ENCODE data around the gene CD37. TPM values are rescaled to one million over a fixed set of nuclear protein-coding genes. Genes with fewer than 3 reads are reported as not detected.
A peak's percentile ranks its signal among the peaks of the same experiment; 100 is the strongest.
"Not testable (repeated sequence)": the region's sequence is repeated elsewhere in the genome, so short reads cannot be mapped to it uniquely, and the experiment has no call there.

CD37 gene
- total RNA-seq, 1 experiment from 2014 or later: not detected

- CTCF ChIA-PET: no interaction called here
- Histone ChIP-seq H3K9me3 (no peaks in the 10 kb centered on the region), H3K4me3 (ENCODE audit: low read depth, low read length) (no peak overlapping the region), H3K27me3 (replicated peaks; ENCODE audit: control insufficient read depth, insufficient read depth, low read length) (no peaks in the 10 kb centered on the region), H3K4me1 (0 out of 2 replicates have a peak, but pooled peaks cover 4% of the 10 kb centered on the region), H3K36me3 (ENCODE audit: control insufficient read depth, insufficient read depth, low read length) (no peaks in the 10 kb centered on the region)
- Mint-ChIP-seq H3K36me3 (ENCODE audit: insufficient read depth, unreplicated experiment) (no peaks in the 10 kb centered on the region), H3K9me3 (ENCODE audit: unreplicated experiment) (peaks cover 2% of the 10 kb centered on the region), H3K4me1 (ENCODE audit: low read depth, unreplicated experiment) (no peaks in the 10 kb centered on the region), H3K27me3 (ENCODE audit: insufficient read depth, unreplicated experiment) (peaks cover 2% of the 10 kb centered on the region), H3K4me3 (ENCODE audit: unreplicated experiment) (no peak overlapping the region), H3K27ac (ENCODE audit: unreplicated experiment) (no peak overlapping the region)
- POLR2A ChIA-PET: no interaction called here
- BruUV-seq (replicated peaks): no TSS peak
- intact Hi-C loops (cut with micrococcal nuclease; ENCODE audit: unreplicated experiment): no loop called here
- DNase-seq: no peak
- TF ChIP-seq, protein P1, sequence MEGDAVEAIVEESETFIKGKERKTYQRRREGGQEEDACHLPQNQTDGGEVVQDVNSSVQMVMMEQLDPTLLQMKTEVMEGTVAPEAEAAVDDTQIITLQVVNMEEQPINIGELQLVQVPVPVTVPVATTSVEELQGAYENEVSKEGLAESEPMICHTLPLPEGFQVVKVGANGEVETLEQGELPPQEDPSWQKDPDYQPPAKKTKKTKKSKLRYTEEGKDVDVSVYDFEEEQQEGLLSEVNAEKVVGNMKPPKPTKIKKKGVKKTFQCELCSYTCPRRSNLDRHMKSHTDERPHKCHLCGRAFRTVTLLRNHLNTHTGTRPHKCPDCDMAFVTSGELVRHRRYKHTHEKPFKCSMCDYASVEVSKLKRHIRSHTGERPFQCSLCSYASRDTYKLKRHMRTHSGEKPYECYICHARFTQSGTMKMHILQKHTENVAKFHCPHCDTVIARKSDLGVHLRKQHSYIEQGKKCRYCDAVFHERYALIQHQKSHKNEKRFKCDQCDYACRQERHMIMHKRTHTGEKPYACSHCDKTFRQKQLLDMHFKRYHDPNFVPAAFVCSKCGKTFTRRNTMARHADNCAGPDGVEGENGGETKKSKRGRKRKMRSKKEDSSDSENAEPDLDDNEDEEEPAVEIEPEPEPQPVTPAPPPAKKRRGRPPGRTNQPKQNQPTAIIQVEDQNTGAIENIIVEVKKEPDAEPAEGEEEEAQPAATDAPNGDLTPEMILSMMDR (IDR thresholded peaks at IDR 0.05; ENCODE audit: insufficient read depth in 1 of 2, low read depth in 1 of 2, low read length in 1 of 2, severe bottlenecking in 1 of 2, unreplicated experiment in 1 of 2): no peak
Observed at GRCh38 chr19:49297403-49297802, 37.8 kb upstream of the CD37 start.

- H3K9me3 Mint-ChIP-seq (ENCODE audit: unreplicated experiment): peaks cover 11% of the 10 kb centered on the region
- DNase-seq; POLR2A ChIA-PET; H3K4me1 Mint-ChIP-seq (ENCODE audit: low read depth, unreplicated experiment); BruUV-seq (replicated peaks); H3K36me3 ChIP-seq (ENCODE audit: control insufficient read depth, insufficient read depth, low read length); H3K27me3 ChIP-seq (replicated peaks; ENCODE audit: control insufficient read depth, insufficient read depth, low read length); intact Hi-C loops (cut with micrococcal nuclease; ENCODE audit: unreplicated experiment); H3K4me1 ChIP-seq; H3K36me3 Mint-ChIP-seq (ENCODE audit: insufficient read depth, unreplicated experiment); H3K4me3 Mint-ChIP-seq (ENCODE audit: unreplicated experiment); H3K27ac Mint-ChIP-seq (ENCODE audit: unreplicated experiment); H3K9me3 ChIP-seq; H3K27me3 Mint-ChIP-seq (ENCODE audit: insufficient read depth, unreplicated experiment); H3K4me3 ChIP-seq (ENCODE audit: low read depth, low read length): not testable (repeated sequence)
- CTCF ChIA-PET: interaction anchor here (0.8 kb wide), 1 partner anchor 29 kb away, joined by 3 read pairs; no protein-coding TSS in a partner anchor
Observed at GRCh38 chr19:49298653-49299052, 36.6 kb upstream of the CD37 start.

DNA sequence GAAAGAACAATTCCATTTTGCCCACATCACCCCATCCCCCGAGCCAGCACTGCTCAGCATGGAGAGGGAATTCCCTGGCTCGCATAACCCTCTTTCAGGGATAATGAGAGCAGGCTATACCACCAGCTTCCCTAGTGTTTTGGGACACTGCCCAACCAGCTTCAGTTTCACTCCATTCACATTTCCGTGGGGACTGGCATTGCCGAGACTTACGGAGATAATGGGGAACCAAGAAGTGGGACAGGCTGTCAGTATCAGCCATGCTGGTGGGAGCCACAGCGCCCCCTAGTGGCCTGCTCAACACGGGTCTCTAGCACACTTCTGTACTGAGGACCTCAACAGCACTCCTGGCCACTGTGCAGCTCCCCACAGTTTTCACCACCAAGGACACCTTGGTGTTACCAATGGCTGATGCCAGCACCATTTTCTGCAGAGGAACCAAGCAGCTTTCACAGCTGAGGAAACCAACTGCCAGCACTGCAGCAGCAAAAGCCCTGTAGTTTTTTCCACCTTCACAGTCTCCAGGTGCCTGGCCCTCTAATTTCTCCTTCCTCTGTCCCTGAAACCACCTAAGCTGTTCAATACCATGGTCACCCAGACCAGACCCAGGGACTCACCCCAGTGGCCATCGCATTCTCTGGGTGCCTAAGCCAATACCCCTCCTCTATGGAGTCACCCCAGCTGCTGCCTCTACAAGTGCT is 33.9 kb upstream of the CD37 start:
- CTCF ChIA-PET: interaction anchor here (0.5 to 0.9 kb wide), 3 partner anchors 18 to 288 kb away, joined by 3 read pairs; no protein-coding TSS in a partner anchor
- POLR2A ChIA-PET: interaction anchor here (0.5 kb wide), 1 partner anchor 1210 kb away, joined by 4 read pairs; the partner anchor contains the start of gene JOSD2
- TF ChIP-seq, protein P1 (IDR thresholded peaks at IDR 0.05; ENCODE audit: insufficient read depth in 1 of 2, low read depth in 1 of 2, low read length in 1 of 2, severe bottlenecking in 1 of 2, unreplicated experiment in 1 of 2): peak; percentile 87
- intact Hi-C loops (cut with micrococcal nuclease; ENCODE audit: unreplicated experiment): loop anchor here (1.0 to 2.0 kb wide), 2 partner anchors 35 to 75 kb away; no protein-coding TSS in a partner anchor
- BruUV-seq (replicated peaks): no TSS peak
- no peaks in the 10 kb centered on the region for H3K9me3 ChIP-seq
- Mint-ChIP-seq H3K9me3 (ENCODE audit: unreplicated experiment) (peaks cover 11% of the 10 kb centered on the region), H3K4me1 (ENCODE audit: low read depth, unreplicated experiment) (no peaks in the 10 kb centered on the region), H3K36me3 (ENCODE audit: insufficient read depth, unreplicated experiment) (no peaks in the 10 kb centered on the region), H3K27ac (ENCODE audit: unreplicated experiment) (no peak overlapping the region), H3K27me3 (ENCODE audit: insufficient read depth, unreplicated experiment) (peaks cover 2% of the 10 kb centered on the region), H3K4me3 (ENCODE audit: unreplicated experiment) (no peak overlapping the region)
- no peaks in the 10 kb centered on the region for H3K4me1 ChIP-seq
- no peaks in the 10 kb centered on the region for H3K27me3 ChIP-seq (replicated peaks; ENCODE audit: control insufficient read depth, insufficient read depth, low read length)
- DNase-seq: peak; percentile 72 to 78
- no peaks in the 10 kb centered on the region for H3K36me3 ChIP-seq (ENCODE audit: control insufficient read depth, insufficient read depth, low read length)
- H3K4me3 ChIP-seq (ENCODE audit: low read depth, low read length): no peak overlapping the region
